A673 (cell line): ENCODE results near the gene SORCS1.

ENCODE experiments used
- EZH2 ChIP-seq: fragments of 200-600 bp; sonication (generic); IDR thresholded peaks from 2 replicates; pipeline ENCODE4 v1.6.1; 2017; ENCODE audit warnings: borderline replicate concordance, low read depth, mild to moderate bottlenecking, mixed read lengths, antibody characterized with exemption, low read length; ENCODE audit not compliant: poor library complexity, severe bottlenecking
- TF ChIP-seq, protein P1 (sequence below): fragments of 300-800, 200-600 bp; sonication (generic); conservative IDR thresholded peaks from 2 replicates; pipeline ENCODE4 v1.5.1; 2017; ENCODE audit warnings: low read depth, mild to moderate bottlenecking, antibody characterized with exemption, low read length, moderate library complexity, mixed read lengths

DNA sequence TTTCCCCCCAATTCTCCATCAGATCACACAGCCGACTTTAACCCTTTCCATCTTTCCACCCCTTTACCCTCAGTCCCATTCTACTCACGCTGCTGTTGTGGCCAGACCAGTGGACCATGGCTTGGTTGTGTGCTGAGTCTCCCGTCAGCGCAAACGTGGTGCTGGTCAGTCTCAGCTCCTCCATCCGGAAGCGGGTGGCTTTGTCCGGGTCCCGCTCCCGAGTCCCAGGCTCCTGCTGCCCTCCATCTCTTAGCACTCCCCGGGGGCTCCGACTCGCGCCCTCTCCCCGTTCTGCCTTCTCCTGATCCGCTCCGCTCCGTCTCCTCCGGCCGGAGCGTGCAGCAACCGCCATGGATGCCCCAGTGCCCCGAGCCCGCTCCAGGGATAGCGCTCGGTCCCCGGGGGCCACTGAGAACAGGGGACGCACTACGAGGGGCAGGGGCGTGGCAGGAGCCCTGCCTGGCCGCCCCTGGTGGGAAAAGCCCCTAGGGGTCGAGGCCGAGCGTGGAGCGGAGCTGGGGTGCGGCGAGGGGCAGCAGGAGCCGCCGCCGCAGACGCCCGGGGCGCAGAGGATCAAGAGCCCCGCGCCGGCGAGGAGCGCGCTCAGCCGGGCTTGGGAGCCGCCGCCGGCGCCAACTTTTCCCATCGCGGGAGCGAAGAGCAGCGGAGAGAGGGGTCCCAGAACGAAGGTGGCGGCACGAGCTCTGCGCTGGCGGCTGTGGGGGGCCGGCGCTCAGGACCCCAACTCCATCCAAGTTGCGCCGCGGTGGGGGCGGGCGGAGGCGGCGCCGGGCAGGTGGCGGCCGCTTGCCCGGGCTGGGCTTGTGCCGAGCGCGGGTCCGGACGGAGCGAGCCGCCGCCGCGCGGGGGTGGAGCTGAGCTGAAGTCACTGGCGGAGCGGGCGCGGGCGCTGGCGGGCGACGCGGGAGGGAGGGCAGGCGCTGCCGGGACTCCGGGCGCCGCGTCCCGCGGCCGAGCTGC lies at the start of gene SORCS1:
- TF ChIP-seq, protein P1, sequence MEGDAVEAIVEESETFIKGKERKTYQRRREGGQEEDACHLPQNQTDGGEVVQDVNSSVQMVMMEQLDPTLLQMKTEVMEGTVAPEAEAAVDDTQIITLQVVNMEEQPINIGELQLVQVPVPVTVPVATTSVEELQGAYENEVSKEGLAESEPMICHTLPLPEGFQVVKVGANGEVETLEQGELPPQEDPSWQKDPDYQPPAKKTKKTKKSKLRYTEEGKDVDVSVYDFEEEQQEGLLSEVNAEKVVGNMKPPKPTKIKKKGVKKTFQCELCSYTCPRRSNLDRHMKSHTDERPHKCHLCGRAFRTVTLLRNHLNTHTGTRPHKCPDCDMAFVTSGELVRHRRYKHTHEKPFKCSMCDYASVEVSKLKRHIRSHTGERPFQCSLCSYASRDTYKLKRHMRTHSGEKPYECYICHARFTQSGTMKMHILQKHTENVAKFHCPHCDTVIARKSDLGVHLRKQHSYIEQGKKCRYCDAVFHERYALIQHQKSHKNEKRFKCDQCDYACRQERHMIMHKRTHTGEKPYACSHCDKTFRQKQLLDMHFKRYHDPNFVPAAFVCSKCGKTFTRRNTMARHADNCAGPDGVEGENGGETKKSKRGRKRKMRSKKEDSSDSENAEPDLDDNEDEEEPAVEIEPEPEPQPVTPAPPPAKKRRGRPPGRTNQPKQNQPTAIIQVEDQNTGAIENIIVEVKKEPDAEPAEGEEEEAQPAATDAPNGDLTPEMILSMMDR: no peak
- TF ChIP-seq EZH2: peak; percentile 79
